Lung (tissue), 12 donors: Measurements from ENCODE around the gene MYL7. TPM values are rescaled to one million over a fixed set of nuclear protein-coding genes. Genes with fewer than 3 reads are reported as not detected.

Source experiments
- ATAC-seq: fragments of 200-7000 bp; cut with Tn5 transposase; one replicate; pipeline ENCODE4 v1.9.1; 2020; ENCODE audit warnings: moderate number of reproducible peaks; ENCODE audit not compliant: insufficient read depth, low FRiP score
- DNase-seq, 3 donors: peaks; one replicate each; pipeline ENCODE4 v3.0.0-alpha.2; 2013 to 2017
- H3K27ac ChIP-seq, 2 donors: one replicate each; pipeline ENCODE4 v1.5.1; 2013; ENCODE audit warnings: mild to moderate bottlenecking in 2 of 2, moderate library complexity in 2 of 2, control low read depth in 1 of 2, inconsistent platforms in 1 of 2, low read depth in 1 of 2, low read length in 1 of 2
- H3K27me3 ChIP-seq, 3 donors: one replicate each; pipeline ENCODE4 v1.5.1; 2013; ENCODE audit warnings: low read length in 2 of 3; ENCODE audit not compliant: control insufficient read depth in 3 of 3, insufficient read depth in 3 of 3
- H3K36me3 ChIP-seq, 4 donors: one replicate each; pipeline ENCODE4 v1.5.1; 2013; ENCODE audit warnings: low read length in 4 of 4, mild to moderate bottlenecking in 1 of 4, moderate library complexity in 1 of 4; ENCODE audit not compliant: control insufficient read depth in 4 of 4, insufficient read depth in 4 of 4
- H3K4me1 ChIP-seq, 5 donors: one replicate each; pipeline ENCODE4 v1.5.1; 2013; ENCODE audit warnings: low read length in 5 of 5, mild to moderate bottlenecking in 2 of 5, moderate library complexity in 1 of 5; ENCODE audit not compliant: control insufficient read depth in 5 of 5, insufficient read depth in 5 of 5
- H3K4me3 ChIP-seq: one replicate; pipeline ENCODE4 v1.5.1; 2013; ENCODE audit warnings: mild to moderate bottlenecking, control low read depth, moderate library complexity
- H3K9ac ChIP-seq, 2 donors: one replicate each; pipeline ENCODE4 v1.5.1; 2013; ENCODE audit warnings: low read length in 2 of 2, control low read depth in 1 of 2; ENCODE audit not compliant: insufficient read depth in 1 of 2
- H3K9me3 ChIP-seq, 4 donors: one replicate each; pipeline ENCODE4 v1.5.1; 2013; ENCODE audit warnings: low read length in 3 of 4, mild to moderate bottlenecking in 1 of 4, moderate library complexity in 1 of 4; ENCODE audit not compliant: control insufficient read depth in 4 of 4, insufficient read depth in 3 of 4
- WGBS, 2 donors: extraction: QIAGEN DNeasy Blood & Tissue Kit; methylation state at CpG; one replicate each; pipeline ENCODE4 v1.1.7; 2013; 5-methylcytosine and 5-hydroxymethylcytosine counted together
- polyA plus RNA-seq, 2 donors: library from polyadenylated mRNA; stranded (reverse); fragments of 200-250 nt; gene quantifications; one replicate each; pipeline ENCODE4 v1.2.1, GENCODE V29; 2013
- total RNA-seq, 2 donors: library from RNA; depleted of rRNA in 1 of 2; stranded (reverse); fragments of >200 nt in 1 of 2; gene quantifications; one replicate each; pipeline ENCODE4 v1.2.1, GENCODE V29; 2014 to 2021
- TF ChIP-seq, protein P1 (sequence below): IDR thresholded peaks from 2 replicates; pipeline ENCODE4 v1.5.1; 2012; ENCODE audit warnings: mild to moderate bottlenecking; ENCODE audit errors: control extremely low read depth, extremely low read depth
- donor health status: control.
- donor health status: control.
- donor health status: Bipolar disorder and iron deficiency.
- donor health status: healthy.
- donor health status: DM: yes; HTN: yes; CAD: no.

Gene MYL7
- total and polyA plus RNA-seq, 4 donors: 0.08 to 13.0 TPM; not detected in 2

DNA sequence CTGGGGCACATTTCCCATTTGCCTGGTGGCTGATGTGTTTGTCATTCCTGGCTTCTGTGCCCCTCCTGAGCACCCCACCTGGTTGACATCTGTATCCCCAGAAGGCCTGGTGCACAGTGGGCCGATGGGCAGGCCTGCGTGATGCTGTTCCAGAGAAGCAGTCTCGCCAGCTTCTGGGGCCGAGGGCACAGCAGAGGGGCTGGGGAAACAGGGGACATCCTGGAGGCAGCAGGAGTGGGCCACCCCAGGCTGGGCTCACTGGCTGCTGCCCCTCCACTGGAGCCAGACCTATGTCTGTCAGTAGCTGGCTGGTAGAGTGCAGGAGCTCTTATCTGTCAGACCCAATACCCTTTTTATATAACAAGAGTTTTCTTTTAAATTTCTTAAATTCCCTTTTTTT lies 896 bp upstream of the MYL7 start:
- no peak overlapping the region for H3K9ac ChIP-seq
- no peak overlapping the region for H3K27ac ChIP-seq
- 92 to 100% methylated on average over 4 of the region's 4 CpGs for WGBS, 2 donors
- H3K9me3 ChIP-seq: no peaks in the 10 kb centered on the region
- ATAC-seq: no peak
- no peaks in the 10 kb centered on the region for H3K36me3 ChIP-seq
- peaks cover 0 to 14% (median 0%) of the 10 kb centered on the region in 3 donors for H3K27me3 ChIP-seq
- H3K4me1 ChIP-seq: peaks cover 2 to 18% (median 10%) of the 10 kb centered on the region in 5 donors
- peak in 1 of 3 donors; percentile 6 for DNase-seq
- H3K4me3 ChIP-seq: no peak overlapping the region
- TF ChIP-seq, protein P1, sequence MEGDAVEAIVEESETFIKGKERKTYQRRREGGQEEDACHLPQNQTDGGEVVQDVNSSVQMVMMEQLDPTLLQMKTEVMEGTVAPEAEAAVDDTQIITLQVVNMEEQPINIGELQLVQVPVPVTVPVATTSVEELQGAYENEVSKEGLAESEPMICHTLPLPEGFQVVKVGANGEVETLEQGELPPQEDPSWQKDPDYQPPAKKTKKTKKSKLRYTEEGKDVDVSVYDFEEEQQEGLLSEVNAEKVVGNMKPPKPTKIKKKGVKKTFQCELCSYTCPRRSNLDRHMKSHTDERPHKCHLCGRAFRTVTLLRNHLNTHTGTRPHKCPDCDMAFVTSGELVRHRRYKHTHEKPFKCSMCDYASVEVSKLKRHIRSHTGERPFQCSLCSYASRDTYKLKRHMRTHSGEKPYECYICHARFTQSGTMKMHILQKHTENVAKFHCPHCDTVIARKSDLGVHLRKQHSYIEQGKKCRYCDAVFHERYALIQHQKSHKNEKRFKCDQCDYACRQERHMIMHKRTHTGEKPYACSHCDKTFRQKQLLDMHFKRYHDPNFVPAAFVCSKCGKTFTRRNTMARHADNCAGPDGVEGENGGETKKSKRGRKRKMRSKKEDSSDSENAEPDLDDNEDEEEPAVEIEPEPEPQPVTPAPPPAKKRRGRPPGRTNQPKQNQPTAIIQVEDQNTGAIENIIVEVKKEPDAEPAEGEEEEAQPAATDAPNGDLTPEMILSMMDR: no peak

DNA sequence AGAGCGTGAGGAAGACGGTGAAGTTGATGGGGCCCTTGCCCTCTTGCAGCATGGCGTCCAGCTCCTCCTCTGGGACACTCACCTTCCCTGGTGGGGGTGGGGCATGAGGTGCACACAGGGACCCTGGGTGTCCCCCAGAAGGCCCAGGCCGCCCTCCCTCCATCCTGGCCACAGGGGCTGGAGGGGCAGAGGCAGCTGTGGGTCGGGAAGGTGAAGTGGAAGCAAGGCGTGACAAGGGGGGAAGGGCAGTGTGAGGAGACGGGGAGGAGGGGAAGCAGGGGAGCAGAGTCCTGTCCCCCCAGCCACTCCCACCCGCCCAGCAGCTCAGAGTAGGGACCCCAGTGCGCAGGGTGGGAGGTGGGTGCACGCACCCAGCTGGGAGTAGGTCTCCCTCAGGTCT lies 791 bp downstream of the MYL7 start:
- H3K27me3 ChIP-seq: peaks cover 0 to 7% (median 0%) of the 10 kb centered on the region in 3 donors
- H3K9me3 ChIP-seq: no peaks in the 10 kb centered on the region
- no peaks in the 10 kb centered on the region for H3K36me3 ChIP-seq
- DNase-seq (no peak), ATAC-seq (no peak)
- TF ChIP-seq, protein P1: no peak
- H3K4me3 ChIP-seq: no peak overlapping the region
- peaks cover 0 to 7% (median 2%) of the 10 kb centered on the region in 5 donors for H3K4me1 ChIP-seq
- H3K27ac ChIP-seq: no peak overlapping the region
- H3K9ac ChIP-seq: no peak overlapping the region
- WGBS, 2 donors: 85 to 90% methylated on average over 9 to 10 of the region's 10 CpGs

DNA sequence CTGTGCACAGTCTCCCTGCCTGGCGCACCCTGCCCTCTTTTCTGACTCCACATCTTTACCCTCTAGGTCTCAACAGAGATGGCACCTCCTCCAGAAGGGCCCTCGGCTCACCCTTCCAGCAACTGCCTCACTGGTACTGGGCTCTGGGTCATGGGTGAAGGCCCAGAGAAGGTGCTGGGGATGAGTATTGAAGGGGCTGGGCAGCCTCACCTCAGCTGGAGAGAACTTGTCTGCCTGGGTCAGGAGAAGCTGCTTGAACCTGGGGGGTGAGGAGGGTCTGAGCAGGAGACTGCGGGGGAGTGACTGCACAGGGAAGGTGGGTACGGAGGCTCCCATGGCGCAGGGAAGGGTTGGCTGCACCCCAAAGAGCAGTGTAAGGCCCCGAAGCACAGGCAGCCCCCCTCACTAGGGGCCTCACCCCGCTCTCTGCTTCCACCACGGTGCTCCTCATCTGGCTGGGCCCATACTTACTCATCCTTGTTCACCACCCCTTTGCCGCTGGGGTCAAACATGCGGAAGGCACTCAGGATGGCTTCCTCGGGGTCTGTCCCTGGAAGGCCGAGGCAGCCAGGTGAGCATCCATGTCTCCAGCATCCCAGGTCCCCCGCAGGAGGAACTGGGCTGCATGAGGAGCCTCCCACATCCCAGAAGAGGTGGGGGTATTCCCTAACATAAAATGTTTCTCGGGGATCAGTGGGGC lies 1.7 kb downstream of the MYL7 start:
- Histone ChIP-seq H3K27ac (no peak overlapping the region), H3K4me1 (peaks cover 0 to 3% (median 0%) of the 10 kb centered on the region in 5 donors), H3K4me3 (no peak overlapping the region), H3K9me3 (no peaks in the 10 kb centered on the region), H3K9ac (no peak overlapping the region), H3K36me3 (no peaks in the 10 kb centered on the region), H3K27me3 (peaks cover 0 to 2% (median 0%) of the 10 kb centered on the region in 3 donors)
- TF ChIP-seq, protein P1: no peak
- WGBS, 2 donors: 91 to 93% methylated on average over 14 of the region's 14 CpGs
- DNase-seq (no peak), ATAC-seq (no peak)
